T-helper 1 cell treated with Interleukin-12 subunit alpha and Interleukin-12 subunit beta and Interleukin-4 antibody, amounts not matched to agents 30 ng/mL and 1 ng/mL, for 36 hours (primary cell): ENCODE data around the gene NKX2-2. TPM values are rescaled to one million over a fixed set of nuclear protein-coding genes. Genes with fewer than 3 reads are reported as not detected.

Experiments used
- intact Hi-C: fragments of 100-400 bp; cut with micrococcal nuclease; formaldehyde crosslinking; loops from one replicate; pipeline ENCODE4 v1.15.1; 2024
- total RNA-seq: library from RNA; stranded (reverse); gene quantifications from 2 replicates; pipeline ENCODE4 v1.2.3, GENCODE V29; 2022

NKX2-2 gene
- total RNA-seq, 1 donor from 2014 or later, result not detected

- intact Hi-C loops, result loop anchor here (1.0 kb wide), 1 partner anchor 10 kb away; no protein-coding TSS in a partner anchor
Measured at GRCh38 chr20:21522481-21523280, 8.8 kb upstream of the NKX2-2 start.

- intact Hi-C loops, result loop anchor here (2.0 kb wide), 1 partner anchor 15 kb away; no protein-coding TSS in a partner anchor
Measured at GRCh38 chr20:21521596-21522480, 8.0 kb upstream of the NKX2-2 start.

DNA sequence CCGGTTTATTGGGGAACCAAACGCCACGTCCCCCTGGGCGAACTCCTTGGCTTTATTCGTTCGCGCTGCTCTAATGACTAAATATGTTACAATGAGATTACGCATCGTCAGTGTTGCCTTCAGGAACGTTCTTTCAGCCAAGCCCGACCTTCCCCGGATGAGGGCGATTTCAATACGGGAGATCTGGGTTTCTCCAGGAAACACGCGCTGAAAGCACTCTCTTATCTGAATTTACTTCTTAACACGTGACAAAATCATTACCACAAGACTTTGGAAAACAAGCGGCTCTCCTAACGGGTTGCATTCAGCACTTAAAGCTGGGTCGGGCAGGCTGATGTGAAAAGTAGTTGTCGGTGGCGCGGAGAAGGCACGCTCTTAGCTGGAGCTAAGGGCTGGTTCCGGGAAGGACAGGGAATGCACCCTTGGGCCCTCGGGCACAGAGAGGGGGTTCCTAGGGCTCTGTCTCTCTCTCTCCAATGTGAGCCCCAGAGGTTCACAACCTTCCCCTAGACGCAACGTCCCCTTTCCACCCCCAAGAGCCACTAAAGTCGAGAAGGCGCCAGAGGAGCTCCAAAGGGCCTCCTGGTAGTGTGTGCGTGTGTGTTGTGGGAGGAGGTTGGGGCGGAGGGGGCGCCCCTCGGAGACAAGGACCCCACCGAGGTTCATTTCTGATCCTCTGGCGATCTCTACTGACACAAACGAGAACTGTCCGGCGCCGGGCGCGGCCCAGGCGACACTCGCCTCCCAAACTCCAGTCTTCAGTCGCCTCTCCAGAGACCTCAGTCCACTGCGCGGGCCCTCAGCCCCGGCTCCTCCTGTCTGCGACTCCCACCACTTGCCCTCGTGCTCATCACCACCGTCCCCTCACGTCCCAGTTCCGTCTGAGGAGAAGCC, 7.1 kb upstream of the NKX2-2 start:
- intact Hi-C loops, result loop anchor here (2.0 kb wide), 1 partner anchor 14 kb away; no protein-coding TSS in a partner anchor

DNA sequence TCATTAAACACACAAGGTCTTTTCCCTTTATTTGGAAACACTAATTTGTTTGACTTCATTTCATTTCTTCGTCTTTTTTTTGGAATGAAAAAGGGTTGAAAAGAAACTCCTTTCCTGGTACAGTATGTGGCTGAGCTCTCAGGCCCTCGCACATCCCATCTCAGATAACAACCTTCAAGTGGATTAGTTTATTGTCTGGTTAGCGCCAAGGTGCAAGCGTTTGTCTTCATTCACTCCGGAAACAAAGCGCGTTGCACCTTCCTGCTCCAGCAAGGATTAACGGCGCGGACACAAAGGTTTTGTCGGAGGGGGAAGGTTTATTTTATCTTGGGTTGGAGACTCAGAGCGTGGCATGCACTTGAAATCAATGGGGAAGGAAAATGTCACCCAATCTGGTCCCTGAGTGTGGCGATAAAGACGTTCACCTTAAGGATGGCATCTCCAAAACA, 5.3 kb upstream of the NKX2-2 start:
- intact Hi-C loops, result loop anchor here (5.0 kb wide), 1 partner anchor 1058 kb away; no protein-coding TSS in a partner anchor

- intact Hi-C loops, result loop anchor here (5.0 kb wide), 1 partner anchor 1059 kb away; no protein-coding TSS in a partner anchor
Measured at GRCh38 chr20:21518292-21518991, 4.6 kb upstream of the NKX2-2 start.

DNA sequence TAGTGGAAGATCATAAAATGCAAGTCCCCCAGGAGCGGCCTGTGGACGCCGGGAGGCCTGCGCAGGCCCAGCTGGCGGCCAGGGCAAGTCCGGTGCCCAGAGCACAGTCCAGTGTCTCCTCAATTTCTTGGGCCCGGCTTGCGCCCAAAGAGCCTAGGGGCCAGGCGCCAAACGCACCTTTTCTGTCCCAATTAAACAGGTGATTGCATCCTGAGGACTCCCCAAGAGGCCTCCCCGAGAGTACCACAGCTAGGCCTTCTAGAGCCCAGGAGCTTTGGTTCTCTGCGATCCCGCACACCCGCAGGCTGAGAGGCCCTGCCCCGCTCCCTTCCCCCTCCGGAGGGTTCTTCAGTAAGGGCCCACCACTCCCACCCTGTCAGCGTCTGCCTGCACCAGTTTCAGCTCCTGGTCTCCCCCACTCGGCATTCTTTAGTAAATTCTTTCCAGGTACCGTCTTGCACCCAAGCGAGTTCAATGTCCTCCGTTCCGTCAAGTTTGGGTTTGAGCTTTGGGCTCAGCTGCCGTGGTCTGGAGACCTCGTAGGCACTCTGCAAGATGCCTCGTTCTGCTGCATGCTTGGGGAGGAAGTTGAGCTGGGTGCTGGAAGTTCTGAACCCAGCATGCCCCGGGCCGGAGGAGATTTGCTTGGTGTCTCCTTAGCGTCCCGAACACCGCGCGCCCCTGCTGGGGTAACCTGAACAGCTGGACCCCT, 3.9 kb upstream of the NKX2-2 start:
- intact Hi-C loops, result loop anchor here (5.0 kb wide), 1 partner anchor 1060 kb away; no protein-coding TSS in a partner anchor

DNA sequence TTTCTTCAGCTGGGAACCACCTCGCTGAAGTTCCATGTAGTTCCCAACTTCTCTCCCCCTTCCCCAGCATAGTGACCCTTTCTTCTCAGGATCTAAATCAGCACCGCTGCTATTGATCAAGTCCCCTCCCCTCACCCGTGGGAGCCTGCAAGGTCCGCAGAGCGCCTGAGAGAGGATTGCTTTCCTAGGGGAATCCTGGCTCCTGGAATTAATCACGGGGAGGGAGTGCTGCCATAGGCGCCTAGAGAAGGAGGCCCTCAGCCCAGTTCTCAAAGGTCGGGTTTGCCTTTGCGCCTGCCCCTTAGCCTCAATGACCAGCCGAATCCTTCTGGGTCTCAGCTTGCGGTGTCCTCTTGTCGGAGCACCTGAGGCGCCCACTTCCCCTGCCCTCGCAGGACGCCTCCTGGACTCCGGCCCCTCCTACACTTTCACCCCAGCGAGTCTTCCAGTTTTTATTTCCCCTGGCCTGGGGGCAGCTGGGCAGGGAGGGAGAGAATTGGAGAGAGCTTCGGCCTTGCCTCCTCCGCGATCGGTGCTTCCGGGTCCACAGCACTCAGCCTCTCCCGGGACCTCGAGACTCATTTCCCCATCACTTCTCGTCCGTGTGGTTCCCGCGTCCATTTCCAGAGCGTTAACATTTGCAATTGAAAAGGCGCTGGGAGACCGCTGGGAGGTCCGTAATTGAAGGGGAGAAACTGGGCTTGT, 3.1 kb upstream of the NKX2-2 start:
- intact Hi-C loops, result loop anchor here (5.0 kb wide), 1 partner anchor 1060 kb away; no protein-coding TSS in a partner anchor

DNA sequence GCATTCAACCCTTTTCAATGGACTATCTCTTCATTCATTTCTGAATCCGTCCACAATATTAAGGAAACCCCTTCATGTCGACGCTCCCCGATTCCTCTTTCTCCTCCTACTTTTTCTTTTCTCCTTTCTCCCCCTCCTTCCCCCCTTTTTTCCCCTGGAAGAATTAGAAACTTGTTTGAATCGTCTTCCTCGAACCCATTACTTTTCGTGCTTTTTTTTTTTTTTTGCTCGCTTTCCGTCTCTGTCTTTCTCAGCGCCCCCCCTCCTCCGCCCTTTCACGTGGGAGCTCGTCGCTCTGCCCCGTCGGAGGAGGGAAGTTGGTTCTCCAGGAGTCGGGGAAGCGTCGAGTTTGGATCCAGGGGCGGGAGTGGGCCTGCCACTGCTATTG, 2.3 kb upstream of the NKX2-2 start:
- intact Hi-C loops, result loop anchor here (5.0 kb wide), 1 partner anchor 1061 kb away; no protein-coding TSS in a partner anchor

GRCh38 chr20:21515300-21516179, 1.7 kb upstream of the NKX2-2 start:
- intact Hi-C loops, result loop anchor here (2.0 to 5.0 kb wide), 2 partner anchors 185 to 1062 kb away; no protein-coding TSS in a partner anchor

DNA sequence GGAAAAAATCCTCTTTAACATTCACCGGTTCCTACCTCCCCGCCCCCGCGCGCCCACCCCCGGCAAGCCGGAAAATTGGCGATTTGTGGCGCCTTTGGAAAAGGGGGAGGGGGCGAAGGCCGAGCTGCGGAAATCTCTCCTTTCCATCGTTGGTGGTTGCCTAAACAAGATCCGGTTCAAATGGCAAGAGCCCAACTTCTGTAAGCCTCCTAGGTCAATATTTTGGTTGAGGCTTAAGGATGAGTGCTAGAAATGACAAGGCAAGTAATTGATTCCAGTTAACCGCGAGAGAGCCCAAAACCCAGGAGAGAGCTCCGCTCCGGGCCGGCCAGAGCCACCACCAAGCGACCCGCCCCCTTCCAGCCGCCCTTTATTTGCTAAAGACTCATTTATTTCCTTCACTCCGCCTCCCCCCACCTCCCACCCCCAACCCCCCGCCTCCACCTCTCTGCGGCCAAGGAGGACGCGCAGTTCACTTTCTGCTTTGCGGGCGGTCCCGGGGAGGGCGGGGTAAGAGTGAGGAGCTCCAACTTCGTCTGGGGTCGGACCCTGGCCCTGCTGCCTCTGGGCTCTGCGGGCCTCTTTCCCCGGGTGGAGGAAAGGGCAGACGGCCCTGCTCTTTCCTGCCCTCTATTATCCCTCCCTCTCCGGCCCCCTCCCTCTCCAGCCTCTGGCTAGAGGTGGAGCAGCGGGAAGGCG, 838 bp upstream of the NKX2-2 start:
- intact Hi-C loops, result loop anchor here (2.0 to 5.0 kb wide), 2 partner anchors 186 to 1063 kb away; no protein-coding TSS in a partner anchor

DNA sequence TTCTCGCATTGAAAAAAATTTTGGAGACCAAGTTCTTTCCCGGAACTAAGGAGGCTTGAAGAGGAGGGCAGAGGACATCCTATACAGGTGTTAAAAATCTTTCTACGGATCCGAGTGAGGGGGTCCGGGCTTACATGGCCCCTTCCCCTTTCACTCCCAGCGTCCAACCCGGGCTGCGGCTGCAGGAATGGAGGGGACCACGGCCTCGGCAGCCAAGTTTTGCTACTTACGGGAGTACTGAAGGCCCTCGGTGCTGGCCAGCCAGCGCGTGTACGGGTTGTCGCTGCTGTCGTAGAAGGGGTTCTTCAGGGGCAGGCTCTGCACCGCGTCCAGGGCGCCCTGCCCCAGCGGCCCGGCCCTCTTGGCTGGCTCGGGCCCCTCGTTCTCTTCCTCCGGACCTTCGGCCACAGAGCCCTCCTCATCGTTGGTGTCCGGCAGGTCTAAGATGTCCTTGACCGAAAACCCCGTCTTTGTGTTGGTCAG, 642 bp downstream of the NKX2-2 start:
- intact Hi-C loops, result loop anchor here (2.0 kb wide), 1 partner anchor 194 kb away; no protein-coding TSS in a partner anchor

DNA sequence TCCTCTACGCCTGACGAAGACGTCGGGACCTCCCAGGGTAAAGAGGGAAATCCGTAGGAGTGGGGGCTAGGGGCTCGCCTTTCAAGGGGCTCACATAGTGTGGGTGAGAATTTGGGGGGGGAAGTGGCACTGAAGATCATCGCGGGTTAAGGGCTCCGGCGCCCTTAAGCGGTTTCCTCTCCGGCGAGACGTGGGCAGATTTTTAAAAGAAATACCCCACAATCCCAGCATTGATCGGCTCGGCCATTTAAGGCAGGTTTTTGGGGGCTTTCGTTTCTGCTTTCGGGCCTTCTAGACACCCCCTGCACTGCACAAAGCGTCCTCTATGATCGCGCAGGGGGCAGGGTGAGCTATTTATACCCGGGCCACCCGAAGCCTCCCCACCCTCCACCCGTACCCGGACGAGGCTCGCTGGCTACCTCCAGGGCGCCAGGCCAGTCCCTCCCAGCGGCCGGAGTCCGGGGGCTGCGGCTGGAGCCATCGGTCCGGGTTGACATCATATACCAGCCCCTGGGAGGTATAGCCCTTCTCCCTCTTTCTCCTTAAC, 1.2 kb downstream of the NKX2-2 start:
- intact Hi-C loops, result loop anchor here (1.0 to 2.0 kb wide), 2 partner anchors 11 to 194 kb away; no protein-coding TSS in a partner anchor

GRCh38 chr20:21511850-21512633, 1.8 kb downstream of the NKX2-2 start:
- intact Hi-C loops, result loop anchor here (1.0 to 2.0 kb wide), 3 partner anchors 11 to 1147 kb away; no protein-coding TSS in a partner anchor

GRCh38 chr20:21511485-21511849, 2.4 kb downstream of the NKX2-2 start:
- intact Hi-C loops, result loop anchor here (2.0 kb wide), 1 partner anchor 1147 kb away; no protein-coding TSS in a partner anchor
